WERI-Rb-1 (cell line): ENCODE results near the gene ZNF134.

Experiments
- DNase-seq: peaks from one replicate; pipeline ENCODE4 v3.0.0-alpha.2; 2020
- H3K27ac ChIP-seq: fragments of 250-450 bp; sonication (Bioruptor Pico); 2 replicates; pipeline ENCODE4 v1.5.1; 2020; ENCODE audit warnings: mild to moderate bottlenecking, moderate library complexity
- H3K27me3 ChIP-seq: fragments of 250-450 bp; sonication (Bioruptor Pico); 2 replicates; pipeline ENCODE4 v1.5.1; 2021; ENCODE audit warnings: mild to moderate bottlenecking, low read depth, moderate library complexity; ENCODE audit not compliant: insufficient read depth, severe bottlenecking
- H3K36me3 ChIP-seq: fragments of 250-450 bp; sonication (Bioruptor Pico); 2 replicates; pipeline ENCODE4 v1.5.1; 2020; ENCODE audit warnings: mild to moderate bottlenecking, moderate library complexity
- H3K4me3 ChIP-seq: 2 replicates; pipeline ENCODE4 v1.5.1; 2011; ENCODE audit warnings: low read depth, mild to moderate bottlenecking, control low read depth, low read length
- H3K9me3 ChIP-seq: fragments of 250-450 bp; sonication (Bioruptor Pico); 2 replicates; pipeline ENCODE4 v1.5.1; 2021; ENCODE audit warnings: mild to moderate bottlenecking, moderate library complexity; ENCODE audit not compliant: severe bottlenecking
- CTCF ChIP-seq: IDR thresholded peaks from 2 replicates; pipeline ENCODE4 v1.5.1; 2011; ENCODE audit warnings: low read depth, mild to moderate bottlenecking, control low read depth, inconsistent platforms, low read length

ZNF134 gene

GRCh38 chr19:57623091-57623490 lies 9.0 kb downstream of the ZNF134 start:
- peaks cover 62% of the 10 kb centered on the region for H3K36me3 ChIP-seq
- no peak for DNase-seq

DNA sequence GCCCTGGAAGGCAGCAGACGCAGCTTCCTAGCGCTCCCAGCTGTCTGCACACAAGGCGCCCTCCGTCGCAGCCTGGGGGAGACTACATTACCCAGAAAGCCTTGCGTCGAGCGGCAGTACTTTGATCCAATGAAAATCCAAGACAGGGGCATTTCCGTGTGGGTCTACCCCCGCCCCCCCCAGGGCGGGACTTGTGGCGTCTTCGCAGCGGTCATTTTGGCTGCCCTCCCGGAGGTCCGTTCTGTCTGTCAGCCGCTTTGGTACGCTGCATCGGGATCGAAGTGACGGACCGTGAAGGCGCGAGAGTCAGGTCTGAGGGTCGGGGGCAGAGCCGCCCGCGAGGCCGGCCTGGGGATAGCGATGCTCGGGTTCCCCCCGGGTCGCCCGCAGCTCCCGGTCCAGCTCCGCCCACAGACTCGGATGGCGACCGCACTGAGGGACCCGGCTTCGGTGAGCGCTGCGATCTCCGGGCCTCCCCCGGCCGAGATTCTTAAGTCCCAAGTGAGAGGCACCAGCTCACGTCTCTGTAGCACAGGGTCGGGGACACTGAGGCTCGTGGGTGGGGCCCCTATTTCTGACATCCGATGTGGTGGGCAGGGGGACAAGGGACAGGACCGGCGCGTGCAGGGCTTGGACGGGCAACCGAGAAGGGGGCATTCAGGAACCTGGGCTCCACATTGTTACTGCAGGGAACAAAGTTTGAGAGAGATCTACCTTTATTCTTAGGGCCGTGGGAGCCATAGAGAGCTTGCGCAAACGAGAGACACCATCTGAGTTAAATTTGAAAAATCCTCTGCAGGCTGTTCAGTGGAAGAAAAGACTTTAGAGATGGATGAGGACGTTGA lies 19.2 kb downstream of the ZNF134 start, which contains the start of gene ZNF211:
Gene ZNF211, plus strand, starts transcription at position 182 of the 845 bp plus-strand sequence. Its CDS starts 179 bp downstream, at position 361.
- no peak for TF ChIP-seq CTCF
- Histone ChIP-seq H3K36me3 (peaks cover 32% of the 10 kb centered on the region), H3K9me3 (peaks cover 9% of the 10 kb centered on the region), H3K27ac (peak within 1 kb of the TSS; percentile 72), H3K4me3 (peak within 1 kb of the TSS; percentile 64), H3K27me3 (no peaks in the 10 kb centered on the region)
- DNase-seq, result peak; percentile 94

More at GRCh38 chr19:57623091-57623490, 9.0 kb downstream of the ZNF134 start:
- H3K27me3 ChIP-seq, result no peaks in the 10 kb centered on the region
- H3K9me3 ChIP-seq, result peaks cover 29% of the 10 kb centered on the region
- no peak overlapping the region for H3K4me3 ChIP-seq
- H3K27ac ChIP-seq, result no peak overlapping the region
- TF ChIP-seq CTCF, result no peak

- no peak for TF ChIP-seq CTCF
- Histone ChIP-seq H3K9me3 (peaks cover 9% of the 10 kb centered on the region), H3K27ac (no peak overlapping the region), H3K4me3 (peak overlapping the region; percentile 64), H3K27me3 (no peaks in the 10 kb centered on the region), H3K36me3 (peaks cover 37% of the 10 kb centered on the region)
- DNase-seq, result no peak
Observed at GRCh38 chr19:57633832-57634131, 19.7 kb downstream of the ZNF134 start.

- Histone ChIP-seq H3K27ac (no peak overlapping the region), H3K27me3 (no peaks in the 10 kb centered on the region), H3K36me3 (peaks cover 67% of the 10 kb centered on the region), H3K4me3 (no peak overlapping the region), H3K9me3 (peaks cover 9% of the 10 kb centered on the region)
- no peak for DNase-seq
- no peak for TF ChIP-seq CTCF
Observed at GRCh38 chr19:57637379-57637778, 23.3 kb downstream of the ZNF134 start.

DNA sequence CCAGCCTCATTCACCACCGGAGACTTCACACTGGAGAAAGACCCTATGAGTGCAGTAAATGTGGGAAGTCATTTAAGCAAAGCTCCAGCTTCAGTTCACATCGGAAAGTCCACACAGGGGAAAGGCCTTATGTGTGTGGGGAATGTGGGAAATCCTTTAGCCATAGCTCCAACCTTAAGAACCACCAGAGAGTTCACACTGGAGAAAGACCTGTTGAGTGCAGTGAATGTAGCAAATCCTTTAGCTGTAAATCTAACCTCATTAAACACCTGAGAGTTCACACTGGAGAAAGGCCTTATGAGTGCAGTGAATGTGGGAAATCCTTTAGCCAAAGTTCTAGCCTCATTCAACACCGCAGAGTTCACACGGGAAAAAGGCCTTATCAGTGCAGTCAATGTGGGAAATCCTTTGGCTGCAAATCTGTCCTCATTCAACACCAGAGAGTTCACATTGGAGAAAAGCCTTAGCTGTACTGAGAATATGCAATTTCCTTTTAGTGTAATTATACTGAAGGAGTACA lies 27.7 kb downstream of the ZNF134 start:
- TF ChIP-seq CTCF, result no peak
- no peak for DNase-seq
- Histone ChIP-seq H3K4me3 (no peak overlapping the region), H3K36me3 (peaks cover 65% of the 10 kb centered on the region), H3K27me3 (no peaks in the 10 kb centered on the region), H3K27ac (no peak overlapping the region), H3K9me3 (peaks cover 5% of the 10 kb centered on the region)
